Adipose tissue (tissue), 3 donors: ENCODE results near the gene ADCYAP1R1. TPM values are rescaled to one million over a fixed set of nuclear protein-coding genes. Genes with fewer than 3 reads are reported as not detected.

Source experiments
- H3K27ac ChIP-seq: one replicate; pipeline ENCODE4 v1.5.1; 2013; ENCODE audit warnings: low read depth, low read length
- WGBS, 3 donors: extraction: QIAGEN DNeasy Blood & Tissue Kit; methylation state at CpG; one replicate each; pipeline ENCODE4 v1.1.7; 2013; 5-methylcytosine and 5-hydroxymethylcytosine counted together
- polyA plus RNA-seq, 3 donors: library from polyadenylated mRNA; stranded (reverse); fragments of 200-250 nt; gene quantifications; one replicate each; pipeline ENCODE4 v1.2.3, GENCODE V29; 2013
- donor health status: healthy with polysubstance abuse.
- donor health status: Bipolar disorder and iron deficiency.
- donor health status: healthy.

The ADCYAP1R1 gene
- polyA plus RNA-seq, 3 donors = 0.90 to 30.8 (median 3.7) TPM

DNA sequence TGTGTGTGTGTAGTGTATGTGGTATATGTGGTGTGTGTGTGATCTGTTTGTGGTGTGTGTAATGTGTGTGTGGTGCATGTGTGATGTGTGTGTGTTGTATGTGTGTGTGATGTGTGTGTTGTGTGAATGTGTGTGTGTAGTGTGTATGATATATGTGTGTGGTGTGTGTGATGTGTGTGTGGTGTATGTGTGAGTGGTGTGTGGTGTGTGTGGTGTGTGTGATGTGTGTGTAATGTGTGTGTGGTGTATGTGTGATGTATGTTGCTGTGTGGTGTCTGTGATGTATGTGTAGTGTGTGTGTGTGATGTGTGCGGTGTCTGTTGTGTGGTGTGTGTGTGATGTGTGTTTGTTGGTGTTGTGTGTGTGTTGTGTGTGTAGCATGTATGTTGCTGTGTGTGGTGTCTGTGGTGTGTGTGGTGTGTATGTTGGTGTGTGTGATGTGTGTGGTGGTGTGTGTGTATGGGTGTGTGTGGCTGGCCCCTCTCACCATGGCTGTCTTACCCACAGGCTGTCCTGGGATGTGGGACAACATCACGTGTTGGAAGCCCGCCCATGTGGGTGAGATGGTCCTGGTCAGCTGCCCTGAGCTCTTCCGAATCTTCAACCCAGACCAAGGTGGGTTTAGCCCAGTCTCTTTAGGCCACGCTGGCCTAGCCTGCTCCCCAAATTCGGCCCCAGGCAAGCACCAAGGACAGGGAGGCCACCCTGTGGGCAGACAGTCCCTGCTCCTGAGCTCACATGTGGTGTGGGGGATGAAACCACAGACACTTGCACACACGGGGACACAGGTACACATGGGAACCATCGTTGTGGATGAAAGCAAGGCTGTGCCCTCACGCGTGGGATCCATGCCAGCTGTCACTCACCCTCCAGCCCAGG is 25.6 kb downstream of the ADCYAP1R1 start:
- H3K27ac ChIP-seq = no peak overlapping the region
- 82 to 91% (median 89%) methylated on average over 10 of the region's 10 CpGs for WGBS, 3 donors

GRCh38 chr7:31078363-31078990 is 26.4 kb downstream of the ADCYAP1R1 start:
- WGBS, 3 donors = 81 to 95% (median 92%) methylated on average over 24 of the region's 24 CpGs
- no peak overlapping the region for H3K27ac ChIP-seq

GRCh38 chr7:31079126-31079823 is 27.2 kb downstream of the ADCYAP1R1 start:
- 37 to 78% (median 74%) methylated on average over 11 of the region's 11 CpGs for WGBS, 3 donors
- H3K27ac ChIP-seq = no peak overlapping the region

DNA sequence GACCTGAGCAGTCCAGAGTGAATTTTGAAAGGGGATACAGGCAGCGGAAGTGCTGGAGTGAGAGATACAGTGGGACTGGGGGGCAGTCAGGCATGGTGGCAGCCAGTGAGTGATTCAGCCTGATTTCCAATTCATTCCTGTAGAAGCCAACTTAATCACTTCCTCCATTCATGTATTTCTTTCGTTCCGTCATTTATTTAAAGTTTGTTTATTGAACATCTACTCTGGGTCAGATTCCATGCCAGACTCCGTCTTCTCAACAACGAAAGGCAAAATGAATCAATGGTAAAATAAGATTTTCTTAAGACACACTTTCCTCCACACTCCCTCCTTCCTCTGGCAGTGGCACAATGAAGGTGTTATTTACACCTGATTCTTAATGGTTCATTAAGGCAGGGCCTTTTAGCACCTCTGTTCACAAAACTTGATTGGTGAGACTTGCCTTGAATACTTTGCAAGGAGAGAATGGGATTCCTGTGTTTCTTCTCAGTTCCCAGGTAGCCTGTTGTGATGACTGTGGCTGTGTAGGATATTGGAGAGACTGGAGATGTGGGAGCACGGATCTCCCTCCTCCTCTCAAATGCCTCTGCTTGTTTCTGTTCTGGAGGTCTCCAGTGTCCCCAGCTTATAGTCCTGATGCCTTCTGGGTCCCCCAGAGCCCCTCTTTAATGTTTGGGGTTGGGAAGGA is 27.9 kb downstream of the ADCYAP1R1 start:
- WGBS, 3 donors = 34 to 81% (median 73%) methylated on average over 6 of the region's 6 CpGs
- H3K27ac ChIP-seq = no peak overlapping the region

DNA sequence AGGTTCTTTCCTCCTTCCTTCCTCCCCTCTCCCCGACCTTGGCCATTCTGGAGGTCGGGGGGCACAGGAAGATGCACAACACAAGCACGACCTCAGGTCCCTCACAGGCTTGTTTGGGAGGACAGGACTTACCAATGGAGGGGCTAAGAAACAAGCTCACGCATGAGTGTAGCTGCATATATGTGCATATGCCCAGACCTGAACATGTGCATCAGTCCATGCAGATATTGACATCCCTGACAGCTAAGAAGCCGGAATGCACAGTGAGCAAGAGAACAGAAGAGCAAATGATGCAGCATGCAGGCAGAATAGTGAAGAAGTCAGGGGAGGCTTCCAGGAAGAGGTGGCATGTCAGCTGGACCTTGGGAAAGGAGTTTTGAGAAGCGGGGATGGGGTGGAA is 28.7 kb downstream of the ADCYAP1R1 start:
- H3K27ac ChIP-seq = no peak overlapping the region
- 46 to 66% (median 64%) methylated on average over 6 of the region's 6 CpGs for WGBS, 3 donors

DNA sequence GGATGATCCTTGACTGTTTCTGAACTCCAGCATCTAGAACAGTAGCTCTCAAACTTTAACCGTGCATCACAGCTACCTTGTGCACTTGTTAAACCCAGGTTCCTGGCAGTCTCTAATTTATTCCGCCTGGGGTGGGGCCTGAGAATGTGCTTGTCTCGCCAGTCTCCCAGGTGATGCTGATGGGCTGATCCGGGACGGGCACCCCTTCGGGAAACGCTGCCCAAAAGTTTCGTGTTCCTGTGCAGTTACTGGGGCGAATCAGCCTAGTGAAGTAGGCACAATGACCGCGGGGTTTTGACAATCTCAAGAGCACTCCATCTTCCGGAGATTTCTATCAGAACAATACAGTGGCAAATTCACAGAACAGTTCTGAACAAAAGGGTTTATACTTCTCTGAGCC is 29.9 kb downstream of the ADCYAP1R1 start:
- H3K27ac ChIP-seq = no peak overlapping the region
- 47 to 68% (median 59%) methylated on average over 12 of the region's 12 CpGs for WGBS, 3 donors

GRCh38 chr7:31082447-31082846 is 30.3 kb downstream of the ADCYAP1R1 start:
- WGBS, 3 donors = 39 to 57% (median 43%) methylated on average over 4 of the region's 4 CpGs
- H3K27ac ChIP-seq = no peak overlapping the region

DNA sequence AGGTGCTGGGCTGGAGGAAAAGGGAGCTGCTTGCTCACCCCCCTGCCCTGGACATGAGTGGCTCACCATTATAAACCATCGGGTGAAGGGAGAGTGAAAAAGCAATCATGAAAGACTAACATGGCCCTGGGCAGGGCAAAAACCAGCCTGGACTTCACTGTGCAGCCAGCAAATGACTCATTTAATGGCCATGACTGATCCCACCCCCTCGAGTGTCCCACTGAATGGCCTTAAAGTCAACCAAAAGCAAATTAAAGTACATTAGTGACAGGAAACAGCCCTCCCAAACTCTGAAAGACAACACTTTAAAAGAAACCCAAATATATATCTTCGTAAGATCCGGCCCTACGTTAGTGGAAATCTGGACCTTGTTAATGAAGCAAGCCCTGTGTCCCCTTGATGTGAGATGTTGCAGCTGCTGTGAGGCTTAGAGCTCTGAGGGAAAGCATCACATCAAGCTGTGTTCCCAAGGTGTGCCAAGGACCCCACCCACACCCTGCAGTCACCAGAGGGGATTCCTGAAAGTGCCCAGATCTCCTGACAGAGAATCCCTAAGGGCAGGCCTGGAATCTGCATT is 31.2 kb downstream of the ADCYAP1R1 start:
- WGBS, 3 donors = 62 to 76% (median 70%) methylated on average over 5 of the region's 5 CpGs

DNA sequence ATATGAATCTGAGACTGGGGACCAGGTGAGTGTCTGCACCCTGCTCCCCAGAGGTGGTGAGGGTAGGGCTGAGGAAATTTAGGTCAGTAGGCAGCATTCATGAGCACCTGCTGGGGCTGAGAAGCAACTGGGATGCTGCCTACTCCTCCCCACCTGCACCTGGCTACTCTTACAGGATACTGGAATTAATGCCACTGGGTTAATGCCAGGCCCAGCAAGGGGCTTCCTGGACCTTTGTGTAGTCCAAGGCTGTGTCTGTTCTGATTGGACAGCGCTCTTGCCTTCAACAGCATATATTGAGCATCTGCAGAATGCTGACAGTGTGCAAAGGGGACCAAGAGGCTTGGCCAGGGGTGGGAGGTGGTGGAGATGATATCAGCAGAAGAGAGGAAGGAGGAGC is 32.1 kb downstream of the ADCYAP1R1 start:
- 92 to 100% (median 95%) methylated on average over 1 of the region's 1 CpG for WGBS, 3 donors
- no peak overlapping the region for H3K27ac ChIP-seq

More for the DNA sequence above, 31.2 kb downstream of the ADCYAP1R1 start:
- no peak overlapping the region for H3K27ac ChIP-seq

DNA sequence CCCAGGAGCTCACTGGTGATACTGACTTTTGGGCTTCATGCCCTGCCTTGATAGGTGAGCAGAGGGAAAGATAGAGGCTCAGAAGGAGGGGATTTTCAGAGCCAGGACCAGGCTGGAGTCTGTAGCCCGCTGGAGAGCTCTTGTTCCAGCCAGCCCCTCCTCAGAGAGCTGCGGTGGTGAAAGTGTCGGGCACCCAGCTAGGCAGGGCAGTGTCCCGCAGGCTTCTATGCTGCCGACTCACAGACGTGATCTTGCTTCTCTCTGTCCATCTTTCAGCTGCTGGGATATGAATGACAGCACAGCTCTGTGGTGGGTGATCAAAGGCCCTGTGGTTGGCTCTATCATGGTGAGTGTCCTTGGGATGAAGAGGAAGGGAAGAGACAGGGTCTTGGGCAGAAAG is 35.2 kb downstream of the ADCYAP1R1 start:
- WGBS, 3 donors = 80 to 90% (median 90%) methylated on average over 6 of the region's 6 CpGs
- no peak overlapping the region for H3K27ac ChIP-seq

DNA sequence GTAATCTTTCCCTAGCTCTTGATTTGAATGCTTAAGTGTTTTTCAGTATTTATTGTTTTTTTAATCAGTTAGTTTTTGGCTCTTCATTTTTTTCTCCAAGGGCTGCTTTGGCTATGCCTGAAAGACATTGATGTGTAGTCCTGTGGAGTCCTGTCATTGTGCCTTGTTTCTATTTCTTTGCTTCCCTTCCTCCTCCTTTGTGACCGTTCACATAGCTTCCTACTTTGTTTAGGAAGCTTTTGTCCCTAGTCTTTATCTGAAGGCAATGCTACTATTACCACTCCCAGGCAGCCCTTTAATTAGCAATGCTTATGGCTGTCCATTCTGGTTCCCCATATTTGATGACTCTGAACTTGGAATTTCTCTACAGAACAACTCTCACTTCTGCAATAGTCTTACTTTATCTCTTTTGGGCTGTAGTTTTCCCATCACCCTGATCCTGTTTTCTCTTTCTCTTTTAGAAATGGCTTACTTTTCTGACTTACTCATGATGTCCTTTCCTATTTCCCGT is 39.9 kb downstream of the ADCYAP1R1 start:
- WGBS, 3 donors = 58 to 70% (median 68%) methylated on average over 2 of the region's 2 CpGs

DNA sequence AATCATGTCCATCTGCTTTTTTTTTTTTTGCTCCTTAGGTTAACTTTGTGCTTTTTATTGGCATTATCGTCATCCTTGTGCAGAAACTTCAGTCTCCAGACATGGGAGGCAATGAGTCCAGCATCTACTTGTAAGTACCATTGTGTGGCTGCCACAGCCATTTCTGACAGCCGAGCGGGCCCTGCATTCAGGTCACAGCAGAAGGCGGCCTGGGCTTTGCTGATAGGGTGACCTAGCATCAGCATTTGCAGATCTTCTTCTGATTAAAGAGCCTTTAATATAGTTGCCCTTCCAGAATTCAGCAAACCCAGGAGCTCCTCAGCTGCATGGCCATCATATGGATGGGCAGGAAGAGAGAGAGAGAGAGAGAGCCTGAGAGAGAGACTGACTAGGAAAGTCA is 40.5 kb downstream of the ADCYAP1R1 start:
- 91 to 97% (median 94%) methylated on average over 4 of the region's 4 CpGs for WGBS, 3 donors
- no peak overlapping the region for H3K27ac ChIP-seq

More for the DNA sequence above, 39.9 kb downstream of the ADCYAP1R1 start:
- no peak overlapping the region for H3K27ac ChIP-seq

- WGBS, 3 donors = 90 to 95% (median 93%) methylated on average over 3 of the region's 3 CpGs
Observed at GRCh38 chr7:31093282-31093681, 41.2 kb downstream of the ADCYAP1R1 start.

DNA sequence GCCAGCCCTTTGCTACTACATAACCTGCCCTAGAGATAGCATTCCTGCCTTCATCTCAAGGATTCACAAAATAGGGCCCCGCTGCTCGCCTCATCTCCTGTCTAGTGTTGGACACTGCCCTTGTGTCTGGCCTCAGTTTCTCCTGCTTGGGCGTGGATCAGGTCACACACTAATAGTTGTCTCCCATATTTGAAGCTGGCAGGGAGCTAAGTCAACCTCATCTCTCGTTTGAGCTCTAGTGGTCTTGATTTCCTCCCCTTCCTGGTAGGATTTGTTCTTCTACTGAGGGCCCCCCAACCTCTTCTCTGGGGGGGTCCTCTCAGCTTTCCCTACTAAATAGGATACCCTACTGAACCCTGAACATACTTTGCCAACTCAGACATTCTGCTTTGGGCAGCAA is 42.2 kb downstream of the ADCYAP1R1 start:
- H3K27ac ChIP-seq = no peak overlapping the region
- 77 to 82% (median 80%) methylated on average over 4 of the region's 4 CpGs for WGBS, 3 donors

More at GRCh38 chr7:31093282-31093681, 41.2 kb downstream of the ADCYAP1R1 start:
- H3K27ac ChIP-seq = no peak overlapping the region

- no peak overlapping the region for H3K27ac ChIP-seq
- WGBS, 3 donors = 69 to 81% (median 78%) methylated on average over 14 to 15 of the region's 15 CpGs
Observed at GRCh38 chr7:31095286-31096197, 43.4 kb downstream of the ADCYAP1R1 start.

- WGBS, 3 donors = 55 to 76% (median 60%) methylated on average over 8 of the region's 8 CpGs
- no peak overlapping the region for H3K27ac ChIP-seq
Observed at GRCh38 chr7:31096198-31096876, 44.2 kb downstream of the ADCYAP1R1 start.

GRCh38 chr7:31096877-31097258 is 44.8 kb downstream of the ADCYAP1R1 start:
- H3K27ac ChIP-seq = no peak overlapping the region
- 54 to 67% (median 67%) methylated on average over 6 of the region's 6 CpGs for WGBS, 3 donors
